ENCODE measurements around the gene TNIK.

DNA sequence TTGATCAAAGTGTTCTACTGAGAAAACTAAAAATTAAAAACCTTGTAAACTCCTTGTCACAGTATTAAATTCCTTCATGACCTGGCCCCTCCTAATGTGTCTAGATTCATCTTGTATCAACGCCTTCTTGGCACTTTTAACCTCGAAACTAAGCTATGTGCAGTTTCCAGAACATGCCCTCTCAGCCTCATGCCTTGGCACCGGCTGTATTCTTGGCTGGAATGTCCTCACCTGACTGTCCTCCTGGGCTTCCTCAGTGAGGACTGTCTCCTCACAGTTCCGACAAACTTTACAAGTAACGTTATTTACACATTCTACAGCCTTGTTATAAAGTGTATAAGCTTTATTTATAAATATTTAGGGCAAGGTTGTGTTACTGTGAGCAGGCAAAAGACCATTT lies 237.2 kb downstream of the TNIK start:
- TF ChIP-seq, protein P1, sequence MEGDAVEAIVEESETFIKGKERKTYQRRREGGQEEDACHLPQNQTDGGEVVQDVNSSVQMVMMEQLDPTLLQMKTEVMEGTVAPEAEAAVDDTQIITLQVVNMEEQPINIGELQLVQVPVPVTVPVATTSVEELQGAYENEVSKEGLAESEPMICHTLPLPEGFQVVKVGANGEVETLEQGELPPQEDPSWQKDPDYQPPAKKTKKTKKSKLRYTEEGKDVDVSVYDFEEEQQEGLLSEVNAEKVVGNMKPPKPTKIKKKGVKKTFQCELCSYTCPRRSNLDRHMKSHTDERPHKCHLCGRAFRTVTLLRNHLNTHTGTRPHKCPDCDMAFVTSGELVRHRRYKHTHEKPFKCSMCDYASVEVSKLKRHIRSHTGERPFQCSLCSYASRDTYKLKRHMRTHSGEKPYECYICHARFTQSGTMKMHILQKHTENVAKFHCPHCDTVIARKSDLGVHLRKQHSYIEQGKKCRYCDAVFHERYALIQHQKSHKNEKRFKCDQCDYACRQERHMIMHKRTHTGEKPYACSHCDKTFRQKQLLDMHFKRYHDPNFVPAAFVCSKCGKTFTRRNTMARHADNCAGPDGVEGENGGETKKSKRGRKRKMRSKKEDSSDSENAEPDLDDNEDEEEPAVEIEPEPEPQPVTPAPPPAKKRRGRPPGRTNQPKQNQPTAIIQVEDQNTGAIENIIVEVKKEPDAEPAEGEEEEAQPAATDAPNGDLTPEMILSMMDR (IDR thresholded peaks at IDR 0.05; ENCODE audit: poor library complexity), result no peak
- TF ChIP-seq EZH2 (IDR thresholded peaks at IDR 0.05; ENCODE audit: borderline replicate concordance), result no peak

Data from hepatocyte (in vitro differentiated cells).